GM18867 (cell line): Measurements from ENCODE around the gene NUFIP2.
"Not testable (repeated sequence)": the region's sequence is repeated elsewhere in the genome, so short reads cannot be mapped to it uniquely, and the experiment has no call there.

Source experiments
- ATAC-seq: cut with Tn5 transposase; IDR thresholded peaks from one replicate; pipeline ENCODE4 v1.9.1; 2021; ENCODE audit warnings: mild to moderate bottlenecking, moderate library complexity; ENCODE audit not compliant: unreplicated experiment

The NUFIP2 gene

DNA sequence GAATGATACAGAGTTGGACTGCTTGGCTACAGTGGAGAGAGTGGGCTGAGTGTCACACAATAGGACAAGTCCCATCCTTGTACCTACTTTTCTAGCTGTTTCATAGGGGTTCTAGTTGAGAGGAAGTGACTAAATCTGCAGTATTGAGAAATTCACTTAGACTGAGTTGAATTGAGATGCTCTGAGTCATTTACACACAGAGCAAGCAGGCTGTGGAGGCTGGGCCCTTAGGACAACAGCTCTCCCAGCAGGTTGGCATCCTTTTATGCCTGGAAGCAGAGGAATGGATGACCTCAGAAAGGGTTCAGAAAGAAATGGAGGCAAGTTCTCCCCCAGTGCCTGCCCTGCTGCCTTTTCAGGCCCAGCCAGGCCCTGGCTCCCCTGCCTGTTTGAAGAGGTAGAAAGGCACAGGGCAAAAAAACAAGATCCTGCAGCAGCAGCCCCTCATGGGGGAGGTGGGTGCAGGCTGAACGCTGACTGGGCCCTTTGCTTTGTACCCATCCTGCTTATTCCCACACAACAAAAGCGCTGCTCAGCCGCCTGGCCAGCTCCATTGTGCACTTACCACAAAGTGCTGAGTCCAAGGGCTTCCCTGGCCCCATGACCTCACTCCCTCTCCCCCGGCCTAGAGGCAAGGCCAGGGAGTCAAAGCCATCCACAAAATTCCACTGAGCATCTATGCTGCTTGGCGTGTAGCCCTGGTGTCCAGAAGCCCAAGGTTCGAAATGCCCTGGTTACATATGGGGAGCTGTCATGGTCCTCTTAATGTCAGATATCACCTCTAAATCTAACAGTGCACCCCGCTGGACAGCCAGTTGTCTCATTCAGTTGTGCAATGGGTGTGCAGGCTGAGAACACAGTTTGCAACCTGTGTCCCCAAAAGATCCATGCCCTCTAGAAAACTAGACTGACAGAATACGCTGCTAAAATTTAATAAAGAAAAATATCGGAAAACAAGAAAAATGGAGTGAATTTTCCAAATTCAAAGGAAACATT is 52.7 kb downstream of the NUFIP2 start:
- ATAC-seq: no peak

DNA sequence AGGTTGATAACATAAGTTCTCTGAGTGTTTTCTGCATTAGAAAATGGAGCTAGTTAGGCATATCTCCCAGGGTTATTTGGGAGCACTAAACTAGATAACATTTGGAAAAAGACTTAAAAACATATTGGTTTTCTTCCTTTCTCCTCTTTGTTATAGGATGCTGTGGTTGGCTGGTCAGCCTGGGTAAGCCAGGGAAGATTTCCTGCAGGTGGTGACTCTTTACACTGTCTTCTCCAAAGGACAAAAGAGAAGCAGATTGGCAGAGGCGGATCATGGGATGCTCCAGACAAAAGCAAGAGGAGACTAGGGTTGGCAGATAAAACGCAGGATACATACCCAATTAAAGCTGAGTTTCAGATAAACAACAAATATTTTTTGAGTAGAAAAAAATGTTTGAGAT is 53.5 kb downstream of the NUFIP2 start:
- ATAC-seq: no peak

GRCh38 chr17:29238133-29238850 is 55.7 kb downstream of the NUFIP2 start:
- no peak for ATAC-seq

- ATAC-seq: no peak
Observed at GRCh38 chr17:29237476-29238132, 56.3 kb downstream of the NUFIP2 start.

DNA sequence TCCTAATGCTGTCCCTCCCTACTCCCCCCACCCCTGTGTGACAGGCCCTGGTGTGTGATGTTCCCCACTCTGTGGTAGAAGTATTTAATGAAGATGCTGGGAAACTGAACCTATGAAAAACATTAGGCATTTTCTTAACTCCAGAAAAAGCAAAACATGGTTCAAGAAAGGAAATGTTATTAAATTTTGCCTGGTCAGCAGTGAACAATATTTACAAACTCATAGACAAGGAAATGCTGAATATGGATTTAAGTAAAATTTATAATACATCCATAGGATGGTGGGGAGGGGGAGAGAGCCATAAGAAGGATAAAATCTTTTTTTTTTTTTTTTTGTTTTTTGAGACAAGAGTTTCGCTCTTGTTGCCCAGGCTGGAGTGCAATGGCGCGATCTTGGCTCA is 58.0 kb downstream of the NUFIP2 start:
- no peak for ATAC-seq

DNA sequence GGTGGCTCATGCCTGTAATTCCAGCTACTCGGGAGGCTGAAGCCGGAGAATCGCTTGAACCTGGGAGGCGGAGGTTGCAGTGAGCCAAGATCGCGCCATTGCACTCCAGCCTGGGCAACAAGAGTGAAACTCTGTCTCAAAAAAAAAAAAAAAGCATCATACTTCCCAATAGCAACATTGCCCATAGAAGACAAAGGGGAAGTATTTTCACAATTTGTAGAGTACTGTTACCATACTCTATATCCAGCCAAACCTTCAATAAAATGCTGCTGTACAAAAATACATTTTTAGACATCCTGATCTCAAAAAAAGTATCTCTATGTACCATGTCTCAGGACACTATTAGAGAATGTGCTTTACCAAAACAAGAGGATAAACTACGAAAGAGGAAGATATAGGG is 59.0 kb downstream of the NUFIP2 start:
- not testable (repeated sequence) for ATAC-seq

DNA sequence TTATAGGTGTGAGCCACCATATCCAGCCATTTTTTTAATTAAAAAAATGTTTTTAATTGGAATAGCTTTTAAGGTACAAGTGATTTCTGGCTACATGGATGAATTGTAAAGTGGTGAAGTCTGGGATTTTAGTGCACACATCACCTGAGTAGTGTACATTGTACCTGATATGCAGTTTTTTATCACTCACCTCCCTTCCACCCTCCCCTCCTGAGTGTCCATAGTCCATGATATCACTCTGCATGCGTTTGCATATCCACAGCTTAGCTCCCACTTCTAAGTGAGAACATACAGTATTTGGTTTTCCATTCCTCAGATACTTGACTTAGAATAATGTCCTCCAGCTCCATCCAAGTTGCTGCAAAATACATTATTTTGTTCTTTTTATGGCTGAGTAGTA is 60.6 kb downstream of the NUFIP2 start:
- ATAC-seq: no peak

DNA sequence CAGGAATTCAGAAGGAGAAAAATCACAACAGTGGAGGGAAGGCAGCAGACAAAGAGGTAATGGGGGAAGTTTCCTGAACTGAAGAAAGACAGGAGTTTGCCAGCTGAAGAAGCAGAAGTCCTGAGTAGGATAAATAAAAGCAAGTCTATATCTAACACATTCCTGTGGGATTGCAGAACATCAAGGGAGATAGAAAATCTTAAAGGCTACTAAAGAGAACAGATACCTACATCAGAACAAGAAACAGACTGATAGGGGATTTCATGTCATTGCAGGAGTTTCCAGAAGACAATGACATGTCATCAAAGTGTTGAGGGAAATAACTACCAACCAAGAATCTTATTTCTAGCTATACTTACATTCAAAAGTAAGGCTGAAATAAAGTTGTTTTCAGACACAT is 68.6 kb downstream of the NUFIP2 start:
- ATAC-seq: no peak

GRCh38 chr17:29221338-29221737 is 72.6 kb downstream of the NUFIP2 start:
- not testable (repeated sequence) for ATAC-seq

DNA sequence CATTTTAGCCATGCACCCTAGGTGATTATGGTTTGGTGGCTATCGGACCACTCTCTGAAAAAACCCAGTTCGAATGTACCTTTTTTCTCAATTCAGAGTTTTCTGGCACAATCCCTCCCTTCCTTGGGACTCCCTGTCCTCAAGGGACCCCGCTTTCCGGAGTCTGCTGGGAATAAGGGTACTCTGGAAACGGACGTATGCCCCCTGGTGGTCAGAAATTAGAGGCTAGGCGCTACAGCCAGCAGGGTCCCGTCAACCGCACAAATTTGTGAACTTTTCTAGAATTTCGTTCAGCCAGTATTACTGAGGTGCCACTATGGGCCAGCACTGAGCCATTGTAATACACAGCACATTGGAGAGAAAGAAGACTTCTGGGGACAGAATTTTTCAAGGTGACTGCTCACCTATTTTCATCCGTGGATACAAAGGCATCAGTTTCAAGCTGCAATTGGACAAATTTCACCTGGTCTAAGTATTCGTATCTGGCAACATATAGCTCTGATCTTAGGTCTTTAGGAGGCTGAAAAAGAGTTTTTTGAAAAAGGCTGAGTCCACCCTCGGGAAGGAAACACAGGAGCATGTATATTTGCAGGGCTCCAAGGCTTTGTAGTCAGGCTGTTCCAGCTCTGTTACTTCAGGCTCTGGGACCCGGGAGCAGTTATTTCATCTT is 74.4 kb downstream of the NUFIP2 start:
- ATAC-seq: peak; percentile 61

GRCh38 chr17:29216856-29217255 is 77.1 kb downstream of the NUFIP2 start:
- ATAC-seq: no peak

DNA sequence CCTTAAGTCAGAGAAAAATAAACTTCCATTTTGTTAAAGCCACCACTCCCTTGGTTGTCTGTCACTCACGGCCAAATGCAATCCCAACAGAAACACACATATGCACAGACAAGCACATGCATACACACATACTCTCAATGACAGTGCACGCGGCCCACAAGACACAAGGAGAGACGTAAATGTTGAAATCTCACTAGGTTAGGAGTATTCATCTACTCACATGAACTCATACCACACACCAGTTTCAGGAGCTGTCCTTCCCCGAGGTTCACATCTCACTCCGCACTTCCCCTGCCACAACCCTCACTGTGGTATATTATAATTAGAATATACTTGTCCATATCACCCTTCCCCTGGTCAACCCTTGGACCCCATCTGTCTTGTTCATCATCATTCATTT is 77.8 kb downstream of the NUFIP2 start:
- no peak for ATAC-seq

DNA sequence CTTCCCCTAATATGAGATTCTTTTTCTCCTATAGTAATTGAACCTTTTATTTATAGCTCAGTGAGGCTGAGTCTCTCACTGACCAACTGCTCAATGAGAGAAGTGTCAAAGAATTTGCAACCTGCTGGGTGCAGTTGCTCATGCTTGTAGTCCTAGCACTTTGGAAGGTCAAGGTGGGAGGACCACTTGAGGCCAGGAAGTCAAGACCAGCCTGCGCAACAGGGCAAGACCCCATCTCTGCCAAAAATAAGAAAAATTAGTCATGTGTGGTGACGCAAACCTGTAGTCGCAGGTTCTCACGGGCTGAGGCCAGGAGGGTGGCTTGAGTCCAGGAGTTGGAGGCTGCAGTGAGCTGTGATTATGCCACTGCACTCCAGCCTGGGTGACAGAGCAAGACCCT is 78.2 kb downstream of the NUFIP2 start:
- ATAC-seq: no peak

DNA sequence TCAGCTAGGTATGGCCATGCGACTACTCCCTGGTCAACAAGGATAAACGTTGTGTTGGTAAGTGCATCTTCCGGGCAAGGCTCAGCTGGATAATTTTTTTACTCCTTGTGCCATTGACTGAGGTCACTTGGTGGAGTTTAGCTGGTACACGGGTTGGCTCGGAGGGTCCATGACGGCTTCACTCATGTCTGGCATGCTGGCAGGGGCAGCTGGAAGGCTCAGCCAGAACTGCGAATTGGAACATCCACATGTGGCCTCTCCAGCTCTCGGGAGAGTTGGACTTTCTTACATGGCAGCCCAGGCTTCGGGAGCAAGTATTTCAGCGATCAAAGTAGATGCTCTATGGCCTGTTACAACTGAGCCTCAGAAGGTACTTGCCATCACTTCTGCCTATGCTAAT is 78.8 kb downstream of the NUFIP2 start:
- ATAC-seq: no peak

GRCh38 chr17:29214215-29215146 is 79.5 kb downstream of the NUFIP2 start:
- no peak for ATAC-seq

- ATAC-seq: no peak
Observed at GRCh38 chr17:29212681-29213121, 81.2 kb downstream of the NUFIP2 start.

DNA sequence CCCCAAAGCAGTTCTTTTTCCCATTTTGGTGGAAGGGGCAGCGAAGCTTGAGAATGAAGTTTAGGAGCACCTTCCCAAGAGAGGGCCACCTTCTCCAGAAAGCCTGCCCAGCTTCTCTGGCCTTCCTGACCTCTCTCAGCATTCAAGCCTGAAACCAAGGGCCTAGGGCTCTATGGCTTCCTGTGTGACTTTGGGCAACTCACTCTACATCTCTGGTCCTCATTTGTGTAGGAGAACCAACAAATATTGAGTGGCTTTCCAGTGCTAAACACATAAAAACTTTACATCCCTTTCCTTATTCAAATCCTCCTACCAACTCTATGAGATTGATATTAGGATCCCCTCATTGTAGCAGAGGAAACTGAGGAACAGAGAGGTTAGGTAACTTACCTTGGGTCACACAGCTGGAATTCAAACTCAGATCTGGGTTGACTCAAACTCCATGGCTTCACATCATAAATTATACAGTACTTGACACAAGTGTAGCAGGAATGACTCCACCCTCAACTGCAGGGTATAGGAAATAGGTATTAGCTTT is 81.8 kb downstream of the NUFIP2 start:
- ATAC-seq: no peak

DNA sequence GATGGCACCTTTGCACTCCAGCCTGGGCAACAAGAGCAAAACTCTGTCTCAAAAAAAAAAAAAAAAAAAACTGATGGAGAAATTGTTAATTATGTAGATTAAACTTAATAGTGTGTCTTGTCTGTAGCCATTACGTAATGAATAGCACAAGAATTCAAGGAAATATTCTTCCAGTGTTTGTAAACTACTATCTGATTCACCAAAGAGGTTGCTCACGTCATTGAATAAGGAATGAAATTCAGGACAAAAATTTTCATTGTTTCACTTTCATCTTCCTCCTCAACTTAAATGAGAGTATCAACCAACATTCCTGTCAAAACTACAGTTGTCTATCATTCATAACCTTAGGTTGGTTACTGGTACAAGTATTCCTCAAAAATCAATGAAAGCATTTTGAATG is 83.1 kb downstream of the NUFIP2 start:
- no peak for ATAC-seq

DNA sequence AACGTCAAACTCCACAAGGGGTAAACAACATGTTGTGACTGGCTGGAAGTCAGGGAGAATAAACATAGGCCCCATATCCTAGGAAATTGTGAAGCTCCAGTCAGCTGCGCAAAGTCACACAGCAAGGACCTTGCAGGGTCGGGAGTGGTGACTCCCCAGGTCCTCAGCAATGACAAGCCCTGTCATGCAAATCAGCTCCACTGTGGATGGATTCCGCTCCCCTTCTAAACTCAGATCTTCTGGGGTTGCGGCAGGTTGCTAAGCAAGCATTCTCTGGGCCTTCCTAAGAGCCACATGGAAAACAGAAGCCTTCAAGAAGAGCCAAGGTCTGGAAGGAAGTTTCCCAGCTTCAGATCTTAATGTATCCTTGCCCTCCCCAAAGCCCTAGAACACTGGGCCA is 84.9 kb downstream of the NUFIP2 start:
- no peak for ATAC-seq

DNA sequence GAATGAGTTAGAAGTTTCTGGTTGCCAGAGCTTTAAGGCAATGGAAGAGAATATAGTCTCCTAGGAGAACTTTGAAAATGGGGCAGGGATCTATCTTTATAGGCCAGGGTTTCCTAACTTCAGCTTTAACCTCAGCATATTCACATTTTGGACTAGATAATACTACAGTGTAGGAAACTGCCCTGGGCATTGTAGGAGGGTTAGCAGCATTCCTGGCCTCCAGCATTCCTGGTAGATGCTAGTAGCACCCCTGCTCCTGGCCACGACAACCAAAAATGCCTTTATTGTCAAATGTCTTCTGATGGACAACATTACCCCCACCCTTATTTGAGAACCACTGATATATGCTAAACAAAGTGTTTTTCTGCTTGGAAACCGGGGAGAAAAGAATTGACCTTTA is 86.0 kb downstream of the NUFIP2 start:
- no peak for ATAC-seq
